HG03469 (cell line): ENCODE data around the gene ZNF598.
"Not testable (repeated sequence)": the region's sequence is repeated elsewhere in the genome, so short reads cannot be mapped to it uniquely, and the experiment has no call there.

Source experiments
- ATAC-seq: cut with Tn5 transposase; IDR thresholded peaks from one replicate; pipeline ENCODE4 v1.9.1; 2021; ENCODE audit warnings: mild to moderate bottlenecking, moderate library complexity, moderate number of reproducible peaks; ENCODE audit not compliant: unreplicated experiment

ZNF598 gene

DNA sequence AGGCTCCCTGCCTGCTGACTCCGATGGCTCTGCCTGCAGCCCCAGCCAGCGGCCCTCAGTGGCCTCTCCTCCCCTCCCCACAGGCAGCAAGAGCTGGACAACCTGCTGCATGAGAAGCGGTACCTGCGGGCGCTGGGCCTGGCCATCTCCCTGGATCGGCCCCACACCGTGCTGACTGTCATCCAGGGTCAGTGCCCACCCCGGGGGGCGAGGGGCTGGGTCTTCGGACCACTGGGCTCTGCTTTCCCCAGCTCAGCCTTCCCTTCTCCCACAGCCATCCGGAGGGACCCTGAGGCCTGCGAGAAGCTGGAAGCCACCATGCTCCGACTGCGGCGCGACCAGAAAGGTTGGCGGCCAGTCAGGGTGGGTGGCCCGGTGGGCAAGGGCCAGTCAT is 31.7 kb downstream of the ZNF598 start:
- ATAC-seq, result no peak

DNA sequence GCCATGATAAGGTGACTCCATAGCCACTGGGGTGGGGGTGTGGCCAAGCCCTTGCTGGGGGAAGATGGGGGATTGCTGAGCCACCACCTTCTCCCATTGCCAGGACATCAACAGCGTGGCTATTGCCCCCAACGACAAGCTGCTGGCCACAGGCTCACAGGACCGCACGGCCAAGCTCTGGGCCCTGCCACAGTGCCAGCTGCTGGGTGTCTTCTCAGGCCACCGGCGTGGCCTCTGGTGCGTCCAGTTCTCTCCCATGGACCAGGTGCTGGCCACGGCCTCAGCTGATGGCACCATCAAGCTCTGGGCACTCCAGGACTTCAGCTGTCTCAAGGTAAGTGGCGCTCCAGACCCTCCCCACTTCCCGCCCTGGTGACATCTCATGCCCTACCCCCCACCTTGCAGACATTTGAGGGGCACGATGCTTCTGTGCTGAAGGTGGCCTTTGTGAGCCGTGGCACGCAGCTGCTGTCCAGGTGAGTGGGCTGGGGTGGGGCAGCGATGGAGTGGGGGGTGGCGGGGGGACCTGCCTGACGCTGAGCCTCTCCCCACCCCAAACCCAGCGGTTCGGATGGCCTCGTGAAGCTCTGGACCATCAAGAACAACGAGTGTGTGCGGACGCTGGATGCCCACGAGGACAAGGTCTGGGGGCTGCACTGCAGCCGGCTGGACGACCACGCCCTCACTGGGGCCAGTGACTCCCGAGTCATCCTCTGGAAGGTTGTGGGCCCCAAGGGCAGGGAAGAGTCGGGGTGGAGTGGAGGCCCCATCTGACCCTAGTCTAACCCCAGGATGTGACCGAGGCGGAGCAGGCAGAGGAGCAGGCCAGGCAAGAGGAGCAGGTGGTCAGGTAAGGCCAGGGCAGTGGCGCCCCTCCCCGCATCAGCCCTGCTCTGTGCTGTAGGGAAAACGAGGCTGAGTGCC is 32.4 kb downstream of the ZNF598 start:
- no peak for ATAC-seq

DNA sequence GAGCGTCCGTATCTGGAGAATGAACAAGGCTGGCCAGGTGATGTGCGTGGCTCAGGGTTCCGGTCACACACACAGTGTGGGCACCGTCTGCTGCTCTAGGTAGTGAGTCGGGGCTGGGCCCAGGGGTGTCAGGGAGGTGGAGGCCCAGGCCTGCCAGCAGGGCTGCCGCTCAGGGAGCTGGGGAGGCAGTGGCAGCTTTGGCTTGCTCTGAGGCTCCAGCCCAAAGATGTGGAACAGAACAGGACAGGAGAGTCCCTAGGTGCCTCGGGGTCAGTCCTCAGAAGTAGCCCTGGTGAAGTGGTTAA is 33.5 kb downstream of the ZNF598 start:
- ATAC-seq, result no peak

DNA sequence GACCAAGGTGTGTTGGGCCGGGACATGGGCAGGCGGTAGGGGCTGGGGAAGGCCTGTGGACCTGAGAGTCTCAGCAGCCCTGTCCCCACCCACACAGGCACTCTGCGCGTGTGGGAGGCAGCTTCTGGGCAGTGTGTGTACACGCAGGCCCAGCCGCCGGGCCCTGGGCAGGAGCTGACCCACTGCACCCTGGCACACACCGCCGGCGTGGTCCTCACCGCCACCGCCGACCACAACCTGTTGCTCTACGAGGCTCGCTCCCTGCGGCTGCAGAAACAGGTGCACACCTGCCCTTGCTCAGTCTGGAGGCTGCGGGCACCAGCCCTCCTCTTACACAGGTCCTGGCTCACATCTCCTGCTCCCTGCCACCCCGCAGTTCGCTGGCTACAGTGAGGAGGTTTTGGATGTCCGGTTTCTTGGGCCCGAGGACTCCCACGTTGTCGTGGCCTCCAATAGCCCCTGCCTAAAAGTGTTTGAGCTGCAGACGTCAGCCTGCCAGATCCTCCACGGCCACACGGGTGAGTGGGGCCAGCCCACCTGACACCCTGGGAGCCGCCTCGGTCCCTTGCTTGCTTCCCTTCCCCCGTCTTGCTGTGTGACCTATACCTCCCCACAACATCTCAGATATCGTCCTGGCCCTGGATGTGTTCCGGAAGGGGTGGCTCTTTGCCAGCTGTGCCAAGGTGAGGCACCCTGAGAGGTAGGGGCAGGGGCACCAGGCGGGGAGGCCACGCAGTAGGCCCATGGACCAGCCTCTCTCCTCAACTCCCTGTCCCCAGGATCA is 34.0 kb downstream of the ZNF598 start:
- ATAC-seq, result no peak

DNA sequence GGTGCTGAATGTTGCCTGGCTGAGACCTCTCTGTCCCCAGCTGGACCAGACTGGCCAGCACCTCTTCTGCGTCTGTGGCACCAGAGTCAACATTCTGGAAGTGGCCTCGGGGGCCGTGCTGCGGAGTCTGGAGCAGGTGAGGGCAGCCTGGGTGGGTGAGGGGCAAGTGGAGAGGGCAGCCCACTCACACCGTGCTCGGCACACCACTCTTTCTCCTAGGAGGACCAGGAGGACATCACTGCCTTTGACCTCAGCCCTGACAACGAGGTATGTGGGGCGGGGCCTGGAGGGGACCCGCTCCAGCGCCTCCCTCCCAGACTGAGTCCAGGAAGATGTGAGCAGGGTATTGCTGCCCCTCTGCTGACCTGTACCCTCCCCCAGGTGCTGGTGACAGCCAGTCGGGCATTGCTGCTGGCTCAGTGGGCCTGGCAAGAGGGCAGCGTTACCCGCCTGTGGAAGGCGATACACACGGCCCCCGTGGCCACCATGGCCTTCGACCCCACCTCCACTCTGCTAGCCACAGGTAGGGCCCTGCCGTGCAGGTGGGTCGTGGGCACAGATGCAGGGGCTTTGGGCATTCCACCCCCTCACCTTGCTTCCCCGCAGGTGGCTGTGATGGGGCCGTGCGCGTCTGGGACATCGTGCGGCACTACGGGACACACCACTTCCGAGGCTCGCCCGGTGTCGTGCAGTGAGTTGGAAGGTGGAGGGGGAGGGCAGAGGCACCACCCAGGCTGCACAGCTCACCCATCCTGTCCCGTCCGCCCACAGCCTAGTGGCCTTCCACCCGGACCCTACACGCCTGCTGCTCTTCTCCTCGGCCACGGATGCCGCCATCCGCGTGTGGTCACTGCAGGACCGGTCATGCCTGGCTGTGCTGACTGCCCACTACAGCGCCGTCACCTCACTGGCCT is 35.2 kb downstream of the ZNF598 start:
- no peak for ATAC-seq

DNA sequence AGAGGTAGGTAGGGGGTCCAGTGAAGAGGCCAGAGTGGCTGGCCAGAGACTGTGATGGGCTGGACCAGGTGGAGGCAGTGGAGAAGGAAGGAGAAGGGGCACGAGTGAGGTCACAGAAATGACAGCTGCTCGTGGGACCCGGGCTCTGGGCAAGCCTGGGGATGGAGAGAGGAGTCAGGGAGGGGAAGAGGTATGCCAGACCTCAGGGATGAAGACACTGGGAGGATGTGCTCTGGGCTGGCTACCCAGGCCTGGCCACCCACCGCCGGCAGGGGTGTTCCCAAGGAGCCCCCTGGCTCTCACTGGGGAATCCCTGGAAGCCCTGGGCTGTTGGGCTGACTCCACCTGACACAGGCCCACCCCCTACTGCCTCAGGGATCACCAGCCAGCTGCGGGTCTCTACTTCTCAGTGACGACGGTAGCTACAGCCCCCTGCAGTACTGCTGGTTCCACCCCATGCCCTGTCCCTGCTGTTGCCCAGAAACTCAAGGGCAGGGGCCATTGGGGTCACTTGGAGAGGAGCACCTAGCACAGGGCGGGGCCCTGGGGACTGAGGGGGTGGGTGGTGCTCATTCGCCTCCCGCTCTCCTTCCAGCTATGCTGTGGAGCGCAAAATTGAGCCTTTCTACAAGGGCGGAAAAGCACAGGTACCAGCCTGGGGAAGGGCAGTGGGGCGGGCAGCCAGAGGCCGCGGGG is 36.0 kb downstream of the ZNF598 start:
- ATAC-seq, result no peak

DNA sequence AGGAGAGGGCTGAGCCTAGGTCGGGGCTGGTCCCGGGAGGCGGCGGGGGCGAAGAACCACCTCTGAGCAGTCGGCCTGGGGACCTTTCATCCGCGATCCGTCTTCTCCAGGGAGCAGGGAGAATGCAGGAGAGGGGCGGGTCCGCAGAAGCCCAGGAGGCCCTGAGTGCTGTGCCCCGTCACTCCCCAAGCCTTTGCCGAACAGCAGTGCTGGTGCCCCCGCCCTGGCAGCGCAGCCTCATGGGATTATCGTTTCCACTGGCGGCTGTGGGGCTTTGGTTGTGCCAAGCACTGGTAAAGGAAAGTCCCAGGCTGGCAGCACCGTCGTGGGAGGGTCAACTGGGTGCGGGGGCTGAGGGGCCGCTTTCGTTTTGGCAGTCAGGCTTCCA is 37.1 kb downstream of the ZNF598 start:
- ATAC-seq, result no peak

DNA sequence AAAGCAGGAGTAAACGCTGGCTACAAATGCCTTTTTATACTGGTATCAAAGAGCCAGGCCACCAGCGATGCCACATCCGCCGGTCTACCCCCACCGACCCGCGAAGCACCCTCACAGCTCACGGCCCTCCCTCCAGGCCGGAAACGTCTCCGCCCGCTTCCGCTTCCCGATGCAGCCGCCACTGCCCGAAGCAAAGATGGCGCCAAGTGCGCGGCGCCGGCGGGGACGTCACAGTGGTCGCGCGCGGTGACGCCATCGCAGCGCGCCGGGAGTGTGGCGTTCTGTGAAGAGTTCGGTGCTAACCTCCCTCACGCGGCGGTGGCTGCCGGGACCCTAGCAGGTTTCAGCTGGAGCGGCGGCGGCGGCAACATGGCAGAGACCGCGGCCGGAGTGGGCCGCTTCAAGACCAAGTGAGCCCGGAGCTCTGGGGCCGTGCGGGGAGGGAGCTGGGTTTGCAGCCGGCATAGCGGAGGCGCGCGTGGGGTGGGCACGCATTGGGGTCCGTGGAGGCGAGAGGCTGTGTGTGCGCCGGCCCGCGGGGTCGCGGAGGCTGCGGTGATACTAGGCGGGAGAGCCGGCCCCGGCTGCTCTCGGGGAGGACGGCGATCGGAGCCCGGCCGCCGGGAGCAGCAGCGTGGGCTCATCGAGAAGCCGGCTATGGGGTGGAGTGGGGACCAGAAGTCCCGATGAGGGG is 37.7 kb downstream of the ZNF598 start, which contains the start of gene TBL3:
Gene TBL3, plus strand, starts transcription at position 258 of the 694 bp plus-strand sequence. Its CDS starts 112 bp downstream, at position 370.
- ATAC-seq, result peak; percentile 66

DNA sequence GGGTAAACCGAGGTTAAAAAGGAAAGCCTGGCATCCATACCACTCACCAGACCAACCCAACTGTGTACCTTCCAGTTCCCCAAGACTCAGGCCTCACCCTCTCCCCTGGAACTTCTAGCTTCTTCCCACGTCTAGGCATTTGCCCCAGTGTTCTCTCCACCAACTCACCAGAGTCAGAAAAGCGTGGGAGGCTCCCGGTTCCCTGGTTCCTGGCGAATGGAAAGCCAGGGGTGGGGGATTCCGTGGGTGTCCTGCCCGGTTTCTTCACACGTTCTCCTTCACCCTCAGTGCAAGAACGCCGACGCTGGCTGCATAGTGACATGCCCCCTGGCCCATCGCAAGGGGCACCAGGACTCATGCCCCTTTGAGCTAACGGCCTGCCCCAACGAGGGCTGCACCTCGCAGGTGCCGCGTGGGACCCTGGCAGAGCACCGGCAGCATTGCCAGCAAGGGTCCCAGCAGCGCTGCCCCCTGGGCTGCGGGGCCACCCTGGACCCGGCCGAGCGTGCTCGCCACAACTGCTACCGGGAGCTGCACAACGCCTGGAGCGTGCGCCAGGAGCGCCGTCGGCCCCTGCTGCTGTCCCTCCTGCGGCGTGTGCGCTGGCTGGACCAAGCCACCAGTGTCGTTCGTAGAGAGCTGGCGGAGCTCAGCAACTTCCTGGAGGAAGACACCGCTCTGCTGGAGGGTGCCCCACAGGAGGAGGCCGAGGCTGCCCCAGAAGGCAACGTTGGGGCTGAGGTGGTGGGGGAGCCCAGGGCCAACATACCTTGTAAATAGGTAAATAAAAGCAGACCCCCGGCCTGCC is 41.3 kb downstream of the ZNF598 start:
- ATAC-seq, result no peak

DNA sequence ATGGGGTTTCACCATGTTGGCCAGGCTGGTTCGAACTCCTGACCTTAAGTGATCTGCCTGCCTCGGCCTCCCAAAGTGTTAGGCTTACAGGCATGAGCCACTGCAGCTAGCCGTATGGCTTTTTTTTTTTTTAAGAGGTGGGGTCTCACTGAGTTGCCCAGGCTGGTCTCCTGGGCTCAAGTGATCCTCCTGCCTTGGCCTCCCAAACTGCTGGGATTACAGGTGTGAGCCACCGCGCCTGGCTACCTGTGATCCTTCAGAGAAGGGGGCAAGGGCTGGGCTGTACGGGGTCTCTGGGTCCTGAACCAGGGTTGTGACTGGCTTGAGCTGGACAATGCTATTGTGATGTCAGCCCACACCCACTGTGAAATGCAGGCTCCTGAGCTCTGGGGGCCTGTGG is 43.2 kb downstream of the ZNF598 start, which contains the start of gene RNF151:
Gene RNF151, plus strand, starts transcription at position 397 of the 400 bp plus-strand sequence. CDS start 26 bp downstream, outside the sequence.
- no peak for ATAC-seq

DNA sequence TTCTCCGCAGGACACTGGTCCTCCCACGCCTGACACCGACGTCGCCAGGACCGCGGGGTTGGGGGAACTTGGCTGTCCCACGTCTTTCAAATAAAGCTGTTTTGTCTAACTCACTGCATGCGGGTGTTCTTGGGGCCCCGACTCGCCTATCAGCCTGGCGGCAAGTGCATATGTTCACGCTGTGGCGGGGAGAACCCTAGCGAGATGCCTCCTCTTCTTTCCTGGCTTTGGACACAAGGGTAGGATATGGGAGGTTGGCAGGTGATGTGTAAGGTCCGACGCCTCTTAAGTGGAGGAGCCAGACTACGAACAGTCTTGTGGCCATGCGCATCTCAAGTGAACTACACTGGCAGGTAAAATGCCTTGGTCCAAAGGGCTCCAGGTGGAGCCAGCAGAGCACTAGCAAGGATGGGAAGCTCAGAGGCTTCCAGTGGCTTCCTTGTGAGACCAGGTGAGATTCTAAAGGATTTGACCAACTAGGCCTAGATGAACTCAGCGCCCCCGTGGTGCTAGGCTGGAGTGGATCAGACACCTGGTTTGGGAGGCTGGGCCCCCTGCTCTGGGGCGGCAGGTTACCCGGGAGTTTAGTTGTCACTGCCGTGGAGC is 44.1 kb downstream of the ZNF598 start:
- ATAC-seq, result no peak

DNA sequence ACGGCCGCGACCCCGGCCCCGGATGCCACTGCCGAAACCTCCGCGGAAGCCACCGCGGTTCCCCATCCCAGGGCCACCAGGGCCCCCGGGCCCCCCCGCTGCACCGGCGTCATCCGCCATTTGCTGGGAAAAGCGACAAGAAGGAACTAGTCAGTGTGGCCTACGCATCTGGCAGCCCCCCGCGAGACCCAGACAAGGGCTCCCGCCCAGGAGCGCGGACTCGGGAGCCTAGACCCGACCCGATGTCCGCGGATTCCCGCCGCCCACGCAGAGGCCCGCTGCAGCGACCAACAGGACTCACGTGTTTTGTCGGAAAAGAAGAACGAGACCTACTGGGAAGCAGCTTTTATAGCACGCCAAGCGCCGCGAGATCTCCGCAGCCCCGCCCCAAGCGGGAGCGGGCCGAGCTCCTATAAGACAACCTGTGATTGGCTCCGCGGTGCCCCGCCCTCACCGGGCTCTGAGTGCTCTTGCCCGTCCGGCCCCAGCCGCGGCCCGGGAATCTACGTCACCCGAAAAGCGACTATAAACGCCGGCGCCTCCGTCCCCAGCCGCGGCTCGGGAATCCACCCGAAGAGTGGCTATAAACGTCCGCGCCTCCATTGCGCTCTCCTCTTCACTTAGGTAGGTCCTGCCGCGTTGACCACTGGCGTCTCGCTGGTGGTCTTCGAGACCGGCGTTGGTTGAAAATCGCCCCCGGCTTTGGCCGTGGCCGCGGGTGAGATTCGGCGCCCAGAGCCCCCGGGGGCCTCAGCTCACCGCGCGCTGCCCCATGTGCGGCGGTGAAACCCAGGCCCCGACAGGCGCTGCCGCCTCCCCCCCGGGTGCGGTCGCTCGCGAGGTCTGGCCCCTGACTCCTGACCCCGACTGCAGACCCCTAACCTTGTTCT is 44.9 kb downstream of the ZNF598 start, which contains the start of gene RPS2:
Gene RPS2, minus strand, starts transcription at position 321 of the 890 bp plus-strand sequence. Its CDS starts 201 bp downstream, at position 120.
- ATAC-seq, result peak; percentile 68

DNA sequence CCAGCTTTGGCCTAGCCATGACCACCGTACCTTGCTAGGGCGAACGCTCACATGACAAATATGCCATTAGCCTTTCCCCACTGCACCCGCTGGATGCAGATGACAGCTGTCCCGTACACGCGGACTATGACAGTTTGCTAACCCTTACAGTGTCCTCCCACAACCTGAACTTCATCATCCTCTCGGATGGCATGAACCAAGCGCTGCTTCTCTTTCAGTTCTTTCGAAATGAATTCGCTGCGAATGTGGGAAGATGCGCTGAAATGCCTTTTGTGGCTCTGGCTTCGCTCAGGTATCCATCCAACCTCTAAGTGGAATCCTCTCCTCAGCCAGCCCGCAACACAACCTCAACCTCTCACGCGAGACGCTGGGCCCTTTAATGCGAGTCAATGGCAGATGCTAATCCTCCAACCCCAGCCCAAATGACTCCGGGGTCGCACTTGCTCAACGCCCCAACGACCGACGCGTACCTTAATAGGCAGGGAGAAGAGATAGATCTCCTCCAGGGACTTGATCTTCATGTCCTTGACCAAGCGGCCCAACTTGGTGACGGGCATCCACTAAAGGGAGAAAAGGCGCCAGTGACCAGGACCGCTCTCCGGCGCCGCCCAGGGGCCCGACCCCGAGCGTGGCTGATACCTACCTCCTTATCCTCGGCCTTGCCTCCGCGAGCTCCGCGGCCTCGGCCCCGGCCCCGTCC is 45.7 kb downstream of the ZNF598 start:
- ATAC-seq, result no peak

DNA sequence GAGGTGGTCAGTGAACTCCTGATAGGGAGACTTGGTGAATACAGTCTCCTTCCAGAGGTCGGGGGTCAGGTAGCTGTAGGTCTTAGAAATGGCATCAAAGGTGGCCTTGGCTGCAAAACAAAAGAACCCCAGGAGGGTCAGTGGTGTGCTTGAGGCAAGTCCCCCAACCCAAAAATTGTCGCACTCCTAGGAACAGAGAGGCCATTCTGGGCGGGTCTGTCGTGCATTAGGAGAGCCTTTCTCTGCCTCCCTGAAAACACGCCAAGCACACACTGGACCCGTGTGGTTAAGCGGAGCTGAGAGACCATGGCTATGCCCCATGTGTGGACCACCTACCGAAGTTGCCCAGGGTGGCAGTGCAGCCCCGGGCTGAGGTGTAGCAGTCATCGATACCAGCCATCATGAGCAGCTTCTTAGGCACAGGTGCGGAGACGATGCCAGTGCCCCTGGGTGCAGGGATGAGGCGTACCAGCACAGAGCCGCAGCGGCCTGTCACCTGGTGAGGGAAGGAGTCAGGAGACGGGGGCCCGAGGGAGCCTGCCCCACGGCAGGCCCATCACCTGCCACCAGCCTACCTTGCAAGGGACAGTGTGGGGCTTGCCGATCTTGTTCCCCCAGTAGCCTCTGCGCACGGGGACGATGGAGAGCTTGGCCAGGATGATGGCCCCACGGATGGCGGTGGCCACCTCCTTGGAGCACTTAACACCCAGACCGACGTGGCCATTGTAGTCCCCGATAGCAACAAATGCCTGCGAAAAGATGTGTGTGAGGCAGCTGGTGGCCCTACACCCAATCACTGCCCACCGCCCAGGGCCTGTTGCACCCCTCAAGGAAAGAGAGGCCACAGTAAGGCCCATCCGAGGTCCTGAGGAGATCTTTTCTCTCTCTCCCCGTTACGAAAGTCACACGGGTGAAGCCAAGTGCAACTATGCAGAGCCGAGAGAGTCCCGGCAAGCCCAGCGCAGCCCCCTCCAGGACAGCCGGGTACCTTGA is 47.2 kb downstream of the ZNF598 start:
- ATAC-seq, result not testable (repeated sequence)

DNA sequence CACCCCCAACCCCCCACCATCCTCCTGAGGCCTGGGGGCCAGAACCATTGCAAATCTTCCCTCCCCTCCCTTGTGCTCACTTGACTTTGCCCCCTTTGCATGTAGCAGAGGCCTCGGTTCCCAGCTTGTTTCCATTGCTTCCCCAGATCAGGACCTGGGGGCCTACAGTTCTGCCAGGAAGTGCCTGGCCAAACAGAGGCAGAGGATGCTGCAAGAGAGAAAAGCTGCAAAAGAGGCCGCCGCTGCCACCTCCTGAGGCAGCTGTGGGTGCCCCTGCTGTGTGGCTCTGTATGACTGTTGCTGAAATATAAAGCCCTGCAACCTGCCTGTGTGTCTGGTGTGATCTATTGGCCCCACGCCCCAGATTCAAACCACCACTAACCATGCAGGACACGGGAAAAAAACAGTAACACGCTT is 48.0 kb downstream of the ZNF598 start:
- no peak for ATAC-seq
